ENCODE measurements around the gene PGRMC1.

PGRMC1 gene

DNA sequence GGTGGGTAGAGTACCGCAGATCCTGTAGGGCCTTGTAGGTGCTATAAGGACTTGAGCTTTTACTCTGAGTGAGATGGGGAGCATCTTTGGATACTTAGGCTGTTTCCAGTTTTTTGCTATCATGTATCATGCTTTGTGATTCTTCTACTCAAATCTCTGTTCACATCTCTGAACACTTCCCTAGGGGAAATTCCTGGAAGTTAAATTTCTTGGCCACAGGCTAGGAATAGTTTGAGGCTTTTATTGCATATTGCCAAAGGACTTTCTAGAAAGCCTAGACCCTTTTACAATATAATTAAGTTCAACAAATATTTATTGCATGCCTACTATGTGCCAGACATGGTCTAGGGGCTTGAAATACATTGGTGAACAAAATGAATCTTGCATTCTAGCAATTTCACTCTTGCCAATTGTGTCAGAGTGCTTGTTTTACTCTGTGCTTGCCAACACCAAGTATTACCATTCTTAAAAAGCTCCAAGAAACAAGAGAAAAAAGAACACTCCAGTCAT is 4.1 kb upstream of the PGRMC1 start (continued):
- TF ChIP-seq, protein P1, sequence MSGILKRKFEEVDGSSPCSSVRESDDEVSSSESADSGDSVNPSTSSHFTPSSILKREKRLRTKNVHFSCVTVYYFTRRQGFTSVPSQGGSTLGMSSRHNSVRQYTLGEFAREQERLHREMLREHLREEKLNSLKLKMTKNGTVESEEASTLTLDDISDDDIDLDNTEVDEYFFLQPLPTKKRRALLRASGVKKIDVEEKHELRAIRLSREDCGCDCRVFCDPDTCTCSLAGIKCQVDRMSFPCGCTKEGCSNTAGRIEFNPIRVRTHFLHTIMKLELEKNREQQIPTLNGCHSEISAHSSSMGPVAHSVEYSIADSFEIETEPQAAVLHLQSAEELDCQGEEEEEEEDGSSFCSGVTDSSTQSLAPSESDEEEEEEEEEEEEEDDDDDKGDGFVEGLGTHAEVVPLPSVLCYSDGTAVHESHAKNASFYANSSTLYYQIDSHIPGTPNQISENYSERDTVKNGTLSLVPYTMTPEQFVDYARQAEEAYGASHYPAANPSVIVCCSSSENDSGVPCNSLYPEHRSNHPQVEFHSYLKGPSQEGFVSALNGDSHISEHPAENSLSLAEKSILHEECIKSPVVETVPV (CRISPR knock-in tag; IDR thresholded peaks at IDR 0.05), result no peak
- no peak for TF ChIP-seq ISL1 (CRISPR knock-in tag; IDR thresholded peaks at IDR 0.05)

DNA sequence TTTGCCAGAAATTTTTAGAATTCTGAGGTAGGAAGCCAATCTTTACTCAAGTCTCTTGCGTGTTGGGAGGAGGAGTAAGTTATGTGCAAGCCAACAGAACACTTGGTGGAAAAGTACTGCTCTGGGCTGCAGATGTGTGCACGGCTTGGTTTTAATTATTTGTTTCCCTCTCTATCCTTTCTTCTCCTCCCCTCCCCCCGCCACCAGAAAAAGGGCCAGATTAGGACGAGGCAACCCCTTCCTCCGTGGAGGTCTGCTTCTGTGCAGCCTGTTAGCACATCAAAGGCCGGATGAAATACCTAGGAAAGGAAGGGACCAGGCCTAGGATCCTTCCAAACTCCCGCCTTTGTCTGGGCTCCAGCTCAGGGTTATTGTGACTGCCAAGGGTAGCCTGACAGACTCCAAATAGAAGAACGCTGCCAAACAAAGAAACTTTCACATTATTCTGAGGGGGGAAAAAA is 1.0 kb upstream of the PGRMC1 start:
- TF ChIP-seq ESRRG (CRISPR knock-in tag; IDR thresholded peaks at IDR 0.05), result no peak
- no peak for TF ChIP-seq ZC3H10 (CRISPR knock-in tag; IDR thresholded peaks at IDR 0.05)
- TF ChIP-seq ISL1 (CRISPR knock-in tag; IDR thresholded peaks at IDR 0.05), result no peak
- TF ChIP-seq ARNTL (CRISPR knock-in tag; IDR thresholded peaks at IDR 0.05; ENCODE audit: borderline replicate concordance, low read depth), result no peak
- TF ChIP-seq ZNF70 (CRISPR knock-in tag; IDR thresholded peaks at IDR 0.05), result no peak
- no peak for TF ChIP-seq ZFP3 (CRISPR knock-in tag; IDR thresholded peaks at IDR 0.05)
- no peak for ATAC-seq

DNA sequence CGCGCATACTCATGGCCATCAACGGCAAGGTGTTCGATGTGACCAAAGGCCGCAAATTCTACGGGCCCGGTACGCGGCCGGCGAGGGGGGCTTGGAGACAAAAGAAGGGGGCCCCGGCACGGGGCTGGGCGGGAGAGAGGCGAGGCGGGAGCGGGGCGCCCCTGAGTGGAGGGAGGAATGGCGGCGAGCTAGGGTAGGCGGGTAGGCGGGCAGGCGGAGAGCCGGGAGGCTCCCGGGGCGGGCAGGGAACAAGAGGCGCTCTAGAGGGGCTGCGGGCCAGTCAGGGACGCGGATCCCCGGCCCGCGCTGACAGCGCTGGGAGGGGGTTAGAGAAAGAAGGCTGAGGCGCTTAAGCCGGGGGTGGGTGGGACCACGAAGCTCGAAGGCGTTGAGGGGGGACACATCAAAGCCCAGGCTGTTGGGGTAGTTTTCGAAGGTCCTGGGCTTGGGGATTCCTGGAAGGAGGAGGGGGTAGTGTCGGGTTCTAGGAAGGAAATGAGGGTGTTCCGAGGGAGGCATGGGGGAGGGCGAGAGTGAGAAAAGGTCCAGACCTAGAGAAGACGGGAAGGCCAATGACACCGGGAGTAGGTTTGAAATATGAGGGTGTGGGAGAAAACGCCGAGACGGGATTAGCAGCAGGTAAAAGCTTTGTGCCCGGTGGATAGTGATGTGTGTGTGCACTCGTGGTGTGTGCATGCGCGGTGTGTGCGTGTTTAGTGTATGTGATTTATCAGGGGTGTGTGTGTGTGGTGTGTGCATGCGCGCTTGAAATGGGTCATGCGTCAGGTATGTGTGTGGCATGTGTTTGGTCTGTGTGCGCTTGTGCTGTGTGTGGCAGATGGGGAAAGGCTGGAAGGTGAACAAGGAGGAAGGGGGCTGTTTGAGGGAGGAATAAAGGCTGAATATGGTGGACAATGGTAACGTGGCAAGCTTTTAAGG is 807 bp downstream of the PGRMC1 start:
- peak; percentile 53 for ATAC-seq
- no peak for TF ChIP-seq ZNF70 (CRISPR knock-in tag; IDR thresholded peaks at IDR 0.05)
- no peak for TF ChIP-seq RARB (CRISPR knock-in tag; IDR thresholded peaks at IDR 0.05)
- TF ChIP-seq, protein P2, sequence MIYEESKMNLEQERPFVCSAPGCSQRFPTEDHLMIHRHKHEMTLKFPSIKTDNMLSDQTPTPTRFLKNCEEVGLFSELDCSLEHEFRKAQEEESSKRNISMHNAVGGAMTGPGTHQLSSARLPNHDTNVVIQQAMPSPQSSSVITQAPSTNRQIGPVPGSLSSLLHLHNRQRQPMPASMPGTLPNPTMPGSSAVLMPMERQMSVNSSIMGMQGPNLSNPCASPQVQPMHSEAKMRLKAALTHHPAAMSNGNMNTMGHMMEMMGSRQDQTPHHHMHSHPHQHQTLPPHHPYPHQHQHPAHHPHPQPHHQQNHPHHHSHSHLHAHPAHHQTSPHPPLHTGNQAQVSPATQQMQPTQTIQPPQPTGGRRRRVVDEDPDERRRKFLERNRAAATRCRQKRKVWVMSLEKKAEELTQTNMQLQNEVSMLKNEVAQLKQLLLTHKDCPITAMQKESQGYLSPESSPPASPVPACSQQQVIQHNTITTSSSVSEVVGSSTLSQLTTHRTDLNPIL (CRISPR knock-in tag; IDR thresholded peaks at IDR 0.05; ENCODE audit: low read depth), result no peak
- no peak for TF ChIP-seq ARNTL (CRISPR knock-in tag; IDR thresholded peaks at IDR 0.05; ENCODE audit: borderline replicate concordance, low read depth)
- TF ChIP-seq, protein P3, sequence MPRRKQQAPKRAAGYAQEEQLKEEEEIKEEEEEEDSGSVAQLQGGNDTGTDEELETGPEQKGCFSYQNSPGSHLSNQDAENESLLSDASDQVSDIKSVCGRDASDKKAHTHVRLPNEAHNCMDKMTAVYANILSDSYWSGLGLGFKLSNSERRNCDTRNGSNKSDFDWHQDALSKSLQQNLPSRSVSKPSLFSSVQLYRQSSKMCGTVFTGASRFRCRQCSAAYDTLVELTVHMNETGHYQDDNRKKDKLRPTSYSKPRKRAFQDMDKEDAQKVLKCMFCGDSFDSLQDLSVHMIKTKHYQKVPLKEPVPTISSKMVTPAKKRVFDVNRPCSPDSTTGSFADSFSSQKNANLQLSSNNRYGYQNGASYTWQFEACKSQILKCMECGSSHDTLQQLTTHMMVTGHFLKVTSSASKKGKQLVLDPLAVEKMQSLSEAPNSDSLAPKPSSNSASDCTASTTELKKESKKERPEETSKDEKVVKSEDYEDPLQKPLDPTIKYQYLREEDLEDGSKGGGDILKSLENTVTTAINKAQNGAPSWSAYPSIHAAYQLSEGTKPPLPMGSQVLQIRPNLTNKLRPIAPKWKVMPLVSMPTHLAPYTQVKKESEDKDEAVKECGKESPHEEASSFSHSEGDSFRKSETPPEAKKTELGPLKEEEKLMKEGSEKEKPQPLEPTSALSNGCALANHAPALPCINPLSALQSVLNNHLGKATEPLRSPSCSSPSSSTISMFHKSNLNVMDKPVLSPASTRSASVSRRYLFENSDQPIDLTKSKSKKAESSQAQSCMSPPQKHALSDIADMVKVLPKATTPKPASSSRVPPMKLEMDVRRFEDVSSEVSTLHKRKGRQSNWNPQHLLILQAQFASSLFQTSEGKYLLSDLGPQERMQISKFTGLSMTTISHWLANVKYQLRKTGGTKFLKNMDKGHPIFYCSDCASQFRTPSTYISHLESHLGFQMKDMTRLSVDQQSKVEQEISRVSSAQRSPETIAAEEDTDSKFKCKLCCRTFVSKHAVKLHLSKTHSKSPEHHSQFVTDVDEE (CRISPR knock-in tag; IDR thresholded peaks at IDR 0.05), result no peak
- TF ChIP-seq TOX (CRISPR knock-in tag; IDR thresholded peaks at IDR 0.05; ENCODE audit: borderline replicate concordance), result no peak

DNA sequence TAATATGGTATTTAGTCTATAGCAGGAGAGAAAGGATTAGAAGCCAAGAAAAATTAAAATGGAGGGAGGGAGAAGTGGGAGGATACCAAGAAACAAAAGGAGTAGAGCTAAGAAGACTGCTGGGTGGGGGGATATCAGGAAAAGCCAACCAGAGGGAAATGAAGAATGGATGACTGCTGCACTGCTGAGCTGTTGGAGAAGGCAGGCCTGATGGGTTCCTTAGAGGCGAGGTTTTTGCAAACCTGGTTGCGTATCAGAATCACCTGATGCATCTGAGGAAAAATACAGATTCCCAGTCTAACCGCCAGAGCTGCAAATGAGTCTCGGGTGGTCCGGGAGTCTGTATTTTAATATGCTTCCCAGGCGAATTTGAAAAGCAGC is 1.5 kb downstream of the PGRMC1 start:
- TF ChIP-seq ZNF565 (CRISPR knock-in tag; conservative IDR thresholded peaks at IDR 0.05; ENCODE audit: low read depth) (no peak), PPARA (CRISPR knock-in tag; IDR thresholded peaks at IDR 0.05; ENCODE audit: borderline replicate concordance) (no peak), ZNF8 (CRISPR knock-in tag; IDR thresholded peaks at IDR 0.05) (no peak), TOX (CRISPR knock-in tag; IDR thresholded peaks at IDR 0.05; ENCODE audit: borderline replicate concordance) (no peak)
- TF ChIP-seq, protein P4, sequence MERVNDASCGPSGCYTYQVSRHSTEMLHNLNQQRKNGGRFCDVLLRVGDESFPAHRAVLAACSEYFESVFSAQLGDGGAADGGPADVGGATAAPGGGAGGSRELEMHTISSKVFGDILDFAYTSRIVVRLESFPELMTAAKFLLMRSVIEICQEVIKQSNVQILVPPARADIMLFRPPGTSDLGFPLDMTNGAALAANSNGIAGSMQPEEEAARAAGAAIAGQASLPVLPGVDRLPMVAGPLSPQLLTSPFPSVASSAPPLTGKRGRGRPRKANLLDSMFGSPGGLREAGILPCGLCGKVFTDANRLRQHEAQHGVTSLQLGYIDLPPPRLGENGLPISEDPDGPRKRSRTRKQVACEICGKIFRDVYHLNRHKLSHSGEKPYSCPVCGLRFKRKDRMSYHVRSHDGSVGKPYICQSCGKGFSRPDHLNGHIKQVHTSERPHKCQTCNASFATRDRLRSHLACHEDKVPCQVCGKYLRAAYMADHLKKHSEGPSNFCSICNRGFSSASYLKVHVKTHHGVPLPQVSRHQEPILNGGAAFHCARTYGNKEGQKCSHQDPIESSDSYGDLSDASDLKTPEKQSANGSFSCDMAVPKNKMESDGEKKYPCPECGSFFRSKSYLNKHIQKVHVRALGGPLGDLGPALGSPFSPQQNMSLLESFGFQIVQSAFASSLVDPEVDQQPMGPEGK (CRISPR knock-in tag; IDR thresholded peaks at IDR 0.05; ENCODE audit: borderline replicate concordance), result no peak

DNA sequence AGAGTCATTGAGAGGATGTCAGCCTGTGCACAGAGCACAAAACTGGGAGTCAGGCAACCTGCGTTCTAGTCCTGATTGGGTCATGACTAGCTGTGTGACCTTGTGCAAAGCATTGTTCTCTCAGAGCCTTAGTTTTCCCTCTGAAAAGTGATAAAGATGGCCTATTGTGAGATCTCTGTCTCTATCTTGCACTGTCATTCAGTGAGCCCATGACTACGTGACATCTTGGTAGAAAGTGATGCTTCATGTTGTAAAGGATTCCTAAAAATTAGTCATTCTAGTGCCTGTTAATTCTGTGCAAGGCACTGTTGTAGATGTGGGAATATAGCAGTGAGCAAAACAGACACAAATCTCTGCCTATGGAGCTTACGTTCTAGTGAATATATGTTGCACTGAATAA is 2.5 kb downstream of the PGRMC1 start:
- no peak for ATAC-seq
- no peak for TF ChIP-seq ZFP30 (CRISPR knock-in tag; IDR thresholded peaks at IDR 0.05)
- TF ChIP-seq ZNF8 (CRISPR knock-in tag; IDR thresholded peaks at IDR 0.05), result no peak
- no peak for TF ChIP-seq TOX (CRISPR knock-in tag; IDR thresholded peaks at IDR 0.05; ENCODE audit: borderline replicate concordance)
- TF ChIP-seq CSDC2 (CRISPR knock-in tag; IDR thresholded peaks at IDR 0.05), result no peak
- no peak for TF ChIP-seq ISL1 (CRISPR knock-in tag; IDR thresholded peaks at IDR 0.05)
- TF ChIP-seq, protein P1 (CRISPR knock-in tag; IDR thresholded peaks at IDR 0.05), result no peak
- TF ChIP-seq, protein P4 (CRISPR knock-in tag; IDR thresholded peaks at IDR 0.05; ENCODE audit: borderline replicate concordance), result no peak
- no peak for TF ChIP-seq ARNTL (CRISPR knock-in tag; IDR thresholded peaks at IDR 0.05; ENCODE audit: borderline replicate concordance, low read depth)
- TF ChIP-seq ZFP3 (CRISPR knock-in tag; IDR thresholded peaks at IDR 0.05), result no peak
- TF ChIP-seq OSR1 (CRISPR knock-in tag; IDR thresholded peaks at IDR 0.05), result no peak
- no peak for TF ChIP-seq BACH2 (CRISPR knock-in tag; IDR thresholded peaks at IDR 0.05; ENCODE audit: borderline replicate concordance)
- TF ChIP-seq ZNF565 (CRISPR knock-in tag; conservative IDR thresholded peaks at IDR 0.05; ENCODE audit: low read depth), result no peak
- TF ChIP-seq ZC3H10 (CRISPR knock-in tag; IDR thresholded peaks at IDR 0.05), result no peak
- TF ChIP-seq RARB (CRISPR knock-in tag; IDR thresholded peaks at IDR 0.05), result no peak
- no peak for TF ChIP-seq ESRRG (CRISPR knock-in tag; IDR thresholded peaks at IDR 0.05)

More for the DNA sequence above, 1.5 kb downstream of the PGRMC1 start:
- no peak for ATAC-seq

All from SK-N-SH treated with all-trans-retinoic acid at 6 μM for 48 hours (cell line).